NCI-H146 treated with DMSO at 0.1 percent for 48 hours (cell line): Measurements from ENCODE around the gene LMAN2.
"Not testable (repeated sequence)": the region's sequence is repeated elsewhere in the genome, so short reads cannot be mapped to it uniquely, and the experiment has no call there.

Source experiments
- DNase-seq: peaks from one replicate; lab custom pipeline; 2025; ENCODE audit not compliant: unreplicated experiment; lab: John Stamatoyannopoulos, UW

The LMAN2 gene

DNA sequence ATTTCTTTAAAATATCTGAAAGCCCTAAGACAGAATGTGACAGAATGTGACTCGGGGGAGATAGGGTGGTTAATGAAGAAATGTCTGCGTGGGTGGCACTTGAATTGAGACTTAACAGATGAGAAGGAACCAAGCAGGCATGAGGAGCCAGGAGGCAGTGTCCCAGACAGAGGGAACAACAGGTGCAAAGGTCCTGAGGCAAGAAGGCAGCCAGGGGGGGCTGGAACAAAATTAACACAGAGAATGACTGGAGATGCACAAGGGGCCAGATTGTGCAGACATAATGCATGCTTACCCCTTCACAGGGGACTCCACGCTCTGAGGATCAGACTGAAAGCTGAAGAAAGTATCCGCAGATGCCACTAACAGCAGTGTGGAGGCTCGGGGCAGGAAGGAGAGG, 1.7 kb downstream of the LMAN2 start:
- DNase-seq = no peak

DNA sequence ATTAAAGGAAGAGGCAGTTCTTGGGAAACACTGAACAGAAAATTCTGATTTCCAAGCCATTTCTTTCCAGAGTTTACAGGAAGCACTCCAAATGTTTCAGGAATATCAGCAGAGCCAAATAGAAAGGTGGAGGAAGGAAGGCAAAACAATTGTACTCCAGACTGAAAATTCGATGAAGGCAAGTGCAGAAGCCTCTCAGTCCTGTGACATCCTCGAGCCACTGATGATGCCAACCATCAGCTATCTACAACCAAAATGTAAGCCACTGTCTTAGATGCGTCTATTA, 2.2 kb downstream of the LMAN2 start:
- DNase-seq = no peak

DNA sequence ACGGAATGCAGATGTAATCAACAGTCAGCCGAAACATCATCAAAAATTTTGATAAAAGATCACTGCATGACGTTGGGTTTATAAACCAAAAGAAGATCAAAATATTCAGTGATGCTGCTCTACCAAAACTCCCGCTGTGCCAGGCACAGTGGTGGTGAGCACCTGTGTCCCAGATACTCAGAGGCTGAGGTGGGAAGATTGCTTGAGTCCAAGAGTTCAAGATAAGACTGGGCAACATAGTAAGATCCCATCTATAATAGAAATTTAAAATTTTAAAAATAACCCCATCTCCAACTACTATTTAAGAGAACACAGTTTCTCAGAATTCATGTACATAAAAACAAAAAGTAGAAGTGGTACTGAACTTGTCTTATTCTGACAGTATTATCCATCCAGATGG, 3.8 kb downstream of the LMAN2 start:
- DNase-seq = no peak

DNA sequence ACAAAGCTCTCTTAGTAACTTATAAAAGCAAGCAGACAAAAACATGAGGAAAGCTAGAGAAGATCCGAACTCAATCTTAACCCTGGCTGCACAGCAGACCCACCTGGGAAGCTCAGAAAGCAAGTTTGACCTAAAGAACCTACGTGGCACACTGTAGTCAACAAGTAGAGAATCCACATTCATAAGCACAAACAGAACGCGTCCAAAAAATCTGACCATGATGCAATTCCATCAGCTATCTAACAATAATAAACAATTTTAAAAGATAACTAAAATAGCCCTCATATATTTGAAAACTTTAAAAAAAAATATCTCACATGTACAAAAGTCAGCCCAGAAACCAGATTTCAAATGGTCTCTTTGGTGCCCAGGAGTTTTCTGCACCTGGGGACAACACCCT, 4.6 kb downstream of the LMAN2 start:
- DNase-seq = no peak

DNA sequence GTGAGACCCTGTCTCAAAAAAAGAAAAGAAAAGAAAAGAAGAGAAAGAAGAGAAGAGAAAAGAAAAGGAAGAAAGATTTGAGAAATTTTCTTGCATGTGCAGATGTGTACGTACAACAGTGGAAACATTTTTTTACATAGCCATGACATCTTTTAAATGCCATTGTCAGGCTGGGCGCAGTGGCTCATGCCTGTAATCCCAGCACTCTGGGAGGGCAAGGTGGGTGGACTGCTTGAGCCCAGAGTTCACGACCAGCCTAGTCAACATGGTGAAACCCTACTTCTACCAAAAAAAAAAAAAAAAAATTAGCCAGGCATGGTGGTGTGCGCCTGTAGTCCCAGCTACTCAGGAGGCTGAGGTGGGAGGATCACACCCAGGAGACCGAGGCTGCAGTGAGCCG, 6.6 kb downstream of the LMAN2 start:
- DNase-seq = no peak

DNA sequence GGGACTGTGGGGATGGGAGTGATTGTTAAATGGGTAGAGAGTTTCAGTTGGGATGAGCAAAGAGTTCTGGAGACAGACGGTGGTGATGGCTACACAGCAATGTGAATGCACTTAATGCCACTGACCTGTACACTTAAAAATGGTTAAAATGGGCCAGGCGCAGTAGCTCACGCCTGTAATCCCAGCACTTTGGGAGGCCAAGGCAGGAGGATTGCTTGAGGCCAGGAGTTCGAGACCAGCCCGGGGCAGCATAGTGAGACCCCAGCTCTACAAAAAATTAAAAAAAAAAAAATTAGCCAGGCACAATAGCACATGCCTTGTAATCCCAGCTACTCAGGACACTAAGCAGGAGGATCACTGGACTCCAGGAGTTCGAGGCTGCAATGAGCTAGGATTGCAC, 7.7 kb downstream of the LMAN2 start:
- DNase-seq = no peak

DNA sequence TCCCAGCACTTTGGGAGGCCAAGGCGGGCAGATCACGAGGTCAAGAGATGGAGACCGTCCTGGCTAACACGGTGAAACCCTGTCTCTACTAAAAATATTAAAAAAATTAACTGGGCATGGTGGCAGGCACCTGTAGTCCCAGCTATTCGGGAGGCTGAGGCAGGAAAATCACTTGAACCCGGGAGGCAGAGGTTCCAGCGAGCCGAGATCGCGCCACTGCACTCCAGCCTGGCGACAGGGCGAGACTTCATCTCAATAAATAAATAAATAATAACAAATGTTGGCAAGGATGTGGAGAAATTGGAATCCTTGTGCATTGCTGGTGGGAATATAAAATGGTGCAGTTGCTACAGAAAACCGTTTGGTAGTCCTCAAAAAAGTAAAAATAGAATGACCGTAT, 8.5 kb downstream of the LMAN2 start:
- not testable (repeated sequence) for DNase-seq

DNA sequence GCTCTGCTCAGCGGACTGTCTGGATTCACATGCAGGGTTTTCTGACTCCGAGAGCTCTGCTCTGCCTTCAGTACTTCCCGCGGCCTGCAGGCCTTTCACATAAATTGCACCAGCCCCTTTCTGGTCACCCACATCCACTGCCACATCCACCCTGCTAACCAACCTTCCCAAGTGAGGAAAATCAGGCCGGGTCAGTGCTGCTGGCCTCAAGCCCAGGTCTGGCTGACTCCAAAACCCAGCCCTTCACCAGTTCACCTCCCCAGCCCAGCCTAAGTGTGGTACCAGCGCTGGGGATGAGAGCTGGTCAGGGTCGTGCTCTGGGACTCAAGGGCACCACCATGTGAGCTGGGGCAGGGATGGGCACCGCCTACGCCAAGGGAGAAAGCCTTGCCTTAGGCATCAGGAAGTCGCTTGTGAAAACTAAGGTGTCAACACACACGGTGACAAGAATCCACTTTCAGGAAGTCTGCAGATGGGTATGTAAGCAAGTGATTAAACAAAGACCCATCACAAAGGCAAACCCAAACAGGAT, 12.3 kb downstream of the LMAN2 start:
- no peak for DNase-seq

DNA sequence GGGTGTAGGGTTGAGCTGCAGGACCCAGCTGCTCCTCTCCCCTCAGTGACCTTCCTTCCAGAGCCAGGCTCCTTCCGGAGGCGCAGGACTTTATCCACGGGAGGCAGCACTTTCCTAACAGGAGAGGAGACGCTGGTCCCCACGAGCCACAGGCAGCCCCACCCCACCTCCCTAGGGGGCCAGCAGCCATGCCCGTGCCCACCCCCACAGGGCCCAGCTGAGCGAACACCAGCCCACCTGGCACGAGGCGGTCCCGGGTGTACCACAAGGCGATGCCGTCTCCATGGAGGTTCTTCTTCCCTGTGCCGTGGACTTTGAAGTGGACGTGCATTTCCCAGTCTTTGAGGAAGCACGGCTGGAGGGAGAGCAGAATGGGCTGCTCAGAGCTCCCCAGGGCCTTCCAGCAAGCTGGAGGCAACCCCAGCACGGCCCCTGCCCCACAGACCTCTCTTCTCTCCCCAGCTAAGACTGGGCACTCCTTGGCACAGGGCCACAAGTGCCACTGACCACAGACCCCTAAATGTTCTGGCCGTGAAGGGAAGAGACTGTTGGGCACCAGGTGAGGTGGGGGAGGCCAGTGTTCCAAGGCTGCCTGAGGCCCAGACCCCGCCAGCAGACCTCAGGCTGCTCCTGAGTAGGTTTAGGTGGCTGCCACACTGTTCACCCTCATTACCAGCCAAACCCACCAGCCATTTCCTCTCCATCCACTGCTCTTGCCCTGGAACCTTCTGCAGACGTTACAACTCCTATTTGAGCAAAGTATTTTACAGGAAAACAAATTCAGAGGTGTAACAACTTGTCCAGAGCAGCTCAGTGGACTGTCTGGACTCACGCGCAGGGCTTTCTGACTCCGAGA, 13.0 kb downstream of the LMAN2 start:
- no peak for DNase-seq

DNA sequence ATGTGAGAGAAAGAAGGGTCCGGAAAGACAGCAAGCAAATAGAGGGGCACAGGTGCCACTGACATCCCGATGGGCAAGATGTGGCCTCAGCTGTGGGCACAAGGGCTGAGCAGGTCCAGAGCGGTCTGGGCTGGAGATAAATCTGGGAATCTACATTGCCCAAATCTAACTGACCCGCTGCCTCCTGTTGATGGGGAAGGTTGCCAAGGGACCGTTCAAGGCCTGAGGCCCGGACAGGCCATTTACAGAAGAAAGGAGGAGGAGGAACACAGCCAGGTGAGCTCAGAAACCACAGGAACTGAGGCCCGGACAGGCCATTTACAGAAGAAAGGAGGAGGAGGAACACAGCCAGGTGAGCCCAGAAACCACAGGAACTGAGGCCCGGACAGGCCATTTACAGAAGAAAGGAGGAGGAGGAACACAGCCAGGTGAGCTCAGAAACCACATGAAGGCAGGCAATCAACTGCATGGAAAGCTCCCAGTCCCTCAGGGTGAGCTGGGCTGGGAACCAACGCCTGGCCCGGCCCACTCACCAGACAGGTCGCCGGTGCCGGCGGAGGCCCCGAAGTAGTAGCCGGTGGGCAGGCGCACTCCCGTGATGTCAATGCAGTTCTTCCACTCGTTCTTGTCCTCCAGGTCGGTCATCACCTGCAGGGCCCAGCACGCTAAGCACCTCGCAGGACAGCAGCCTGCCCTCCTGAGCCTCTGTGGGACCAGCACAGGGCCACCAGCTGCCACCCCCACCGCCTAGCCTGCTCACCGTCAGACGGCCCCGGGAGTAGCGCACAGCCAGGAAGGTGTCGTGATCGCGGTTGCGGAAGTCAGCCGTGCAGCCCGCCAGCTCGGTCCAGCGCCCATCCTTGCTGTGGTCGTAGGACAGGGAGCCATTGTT, 14.6 kb downstream of the LMAN2 start:
- no peak for DNase-seq

DNA sequence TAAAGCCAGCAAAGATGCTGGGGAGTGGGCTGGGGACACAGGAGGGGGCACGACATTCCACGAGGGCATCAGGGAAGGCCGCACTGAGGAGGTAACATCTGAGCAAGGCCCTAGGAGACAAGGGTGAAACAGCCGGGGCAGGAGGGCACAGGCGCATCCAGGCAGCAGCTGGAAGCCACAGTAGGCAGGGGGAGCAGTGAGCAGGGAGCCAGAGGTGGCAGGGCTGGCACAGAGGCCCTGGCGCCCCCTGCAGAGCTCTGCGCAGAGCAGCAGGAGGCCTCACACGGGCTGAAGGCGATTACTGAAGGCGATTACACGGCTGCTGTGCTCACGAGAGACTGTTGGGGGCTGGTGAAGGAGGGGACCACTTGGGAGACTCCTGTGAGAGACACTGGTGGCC, 15.4 kb downstream of the LMAN2 start:
- no peak for DNase-seq

DNA sequence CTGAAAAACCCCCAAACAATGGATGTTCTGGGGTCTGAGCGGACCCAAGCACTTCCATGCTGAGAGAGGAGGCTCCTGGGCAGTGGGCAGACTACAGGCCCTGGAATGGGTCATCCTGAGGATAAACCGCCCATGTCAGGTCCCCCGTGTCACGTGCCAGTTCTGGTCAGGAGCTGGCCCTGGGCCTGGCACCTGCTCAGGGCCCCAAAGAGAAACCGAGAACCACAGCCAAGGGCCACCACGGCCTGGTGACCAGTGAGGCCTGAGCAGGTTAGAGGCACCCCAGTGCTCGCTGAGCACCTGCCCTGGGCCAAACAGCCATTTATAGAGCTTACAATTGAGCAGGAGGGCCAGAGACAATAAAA, 15.8 kb downstream of the LMAN2 start:
- no peak for DNase-seq

DNA sequence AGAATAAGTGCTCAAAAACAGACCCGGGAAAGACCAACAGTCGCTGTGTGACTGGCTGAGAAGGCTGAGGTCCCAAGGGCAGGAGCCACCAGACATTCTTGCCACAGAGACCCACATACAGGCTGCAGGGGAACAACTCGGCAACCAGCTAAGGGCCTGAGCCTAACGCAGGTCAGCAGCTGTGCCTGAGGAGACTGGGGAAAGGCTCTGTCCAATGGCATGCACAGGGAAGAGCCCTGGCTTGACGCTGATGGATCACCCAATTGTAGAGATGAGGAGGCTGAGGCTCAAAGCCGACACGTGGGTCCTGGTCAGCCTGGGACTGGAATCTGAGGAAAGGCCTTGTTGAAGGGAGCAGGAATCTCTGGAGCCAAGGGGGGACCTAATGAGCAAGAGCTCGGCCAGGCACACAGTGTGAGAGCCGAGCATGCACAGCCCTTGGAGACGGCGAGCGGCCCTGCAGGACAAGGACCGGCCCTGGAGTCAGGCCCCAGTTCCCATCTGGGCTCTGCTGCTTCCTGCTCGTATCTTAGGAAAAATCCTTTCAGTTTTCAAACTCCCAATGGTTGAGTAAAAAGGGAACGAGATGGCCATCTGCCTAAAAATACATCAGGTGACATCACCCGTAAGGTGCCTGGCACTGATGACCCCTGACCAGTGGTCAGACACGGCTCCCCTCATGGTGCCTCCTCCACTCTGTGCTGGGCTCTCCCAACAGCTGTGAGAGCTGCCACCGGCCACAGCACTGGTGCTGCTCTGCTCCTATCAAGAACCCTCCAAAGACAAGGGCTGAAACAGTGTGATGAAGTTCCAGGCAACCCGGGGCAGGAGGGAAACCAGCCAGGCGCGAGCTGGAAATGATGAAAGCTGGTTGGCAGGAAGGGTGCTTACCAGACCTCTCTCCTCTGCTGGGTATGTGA, 16.4 kb downstream of the LMAN2 start:
- no peak for DNase-seq

DNA sequence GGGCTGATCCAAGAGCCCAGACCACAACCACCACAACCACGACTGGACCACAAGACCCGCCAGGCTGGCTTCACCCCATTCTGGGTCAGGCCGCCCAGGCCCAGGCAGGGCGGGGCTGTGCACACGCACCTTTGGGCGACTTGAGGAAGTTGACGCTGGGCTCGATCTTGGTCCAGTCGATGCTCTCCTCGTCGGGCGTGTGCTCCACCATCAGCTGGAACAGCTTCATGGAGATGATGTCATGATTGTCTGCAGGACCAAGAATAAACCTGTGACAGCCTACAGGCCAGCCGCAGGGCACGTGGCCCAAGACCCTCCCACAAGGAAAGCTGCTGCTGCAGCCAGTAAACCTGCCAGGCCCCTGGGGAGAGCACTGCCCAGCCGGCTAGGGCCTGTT, 17.3 kb downstream of the LMAN2 start:
- DNase-seq = no peak

DNA sequence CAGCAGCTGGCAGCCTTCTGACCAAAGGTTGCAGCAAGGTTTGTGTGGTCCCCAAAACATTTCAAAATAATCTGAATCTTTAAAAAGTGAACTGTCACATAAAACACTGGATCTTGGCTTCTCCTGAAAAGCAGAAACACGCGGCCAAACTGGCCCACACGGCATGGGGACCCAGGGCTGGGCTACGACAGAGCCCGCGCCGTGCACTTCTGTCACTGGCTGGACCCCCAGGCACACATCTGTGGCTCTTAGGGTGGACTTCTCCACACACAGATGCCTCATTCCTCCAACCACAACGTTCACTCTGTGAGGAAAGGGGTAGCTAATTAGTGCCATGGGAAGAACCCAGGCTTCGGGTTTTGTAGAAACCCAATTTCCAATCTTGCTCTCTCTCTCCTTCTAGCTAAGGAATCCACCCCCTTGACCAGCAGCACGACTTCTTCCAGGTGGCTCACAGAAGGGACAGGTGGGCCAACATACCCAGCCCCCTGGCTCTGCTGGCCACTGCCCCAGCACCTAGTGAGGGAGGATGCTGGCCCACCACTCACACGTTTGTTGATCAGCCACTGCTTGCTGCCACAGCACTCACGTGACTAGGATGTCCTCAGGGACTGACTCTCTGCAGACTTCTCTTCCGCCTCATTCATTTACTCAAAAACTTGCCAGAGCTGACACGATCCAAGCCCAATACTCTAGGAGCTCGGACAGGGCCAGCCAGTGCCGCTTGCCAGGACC, 17.9 kb downstream of the LMAN2 start:
- DNase-seq = no peak

DNA sequence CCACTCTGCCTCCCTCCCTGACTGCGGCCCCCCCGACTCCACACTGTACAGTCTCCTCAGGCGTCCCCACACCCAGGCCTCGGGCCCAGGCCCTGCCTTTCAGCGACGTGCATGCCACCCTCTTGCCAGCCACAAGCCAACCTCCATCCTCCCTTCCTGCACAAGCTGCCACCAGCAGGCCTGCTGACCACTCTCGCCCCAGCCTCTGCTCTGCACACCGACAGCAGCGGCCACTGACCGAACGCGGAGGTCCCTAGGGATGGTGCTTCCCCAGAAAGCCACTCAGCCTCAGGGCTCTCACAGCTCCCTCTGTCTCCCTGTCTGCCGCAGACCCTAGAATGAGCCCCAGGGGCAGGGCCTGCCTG, 18.6 kb downstream of the LMAN2 start:
- DNase-seq = no peak

DNA sequence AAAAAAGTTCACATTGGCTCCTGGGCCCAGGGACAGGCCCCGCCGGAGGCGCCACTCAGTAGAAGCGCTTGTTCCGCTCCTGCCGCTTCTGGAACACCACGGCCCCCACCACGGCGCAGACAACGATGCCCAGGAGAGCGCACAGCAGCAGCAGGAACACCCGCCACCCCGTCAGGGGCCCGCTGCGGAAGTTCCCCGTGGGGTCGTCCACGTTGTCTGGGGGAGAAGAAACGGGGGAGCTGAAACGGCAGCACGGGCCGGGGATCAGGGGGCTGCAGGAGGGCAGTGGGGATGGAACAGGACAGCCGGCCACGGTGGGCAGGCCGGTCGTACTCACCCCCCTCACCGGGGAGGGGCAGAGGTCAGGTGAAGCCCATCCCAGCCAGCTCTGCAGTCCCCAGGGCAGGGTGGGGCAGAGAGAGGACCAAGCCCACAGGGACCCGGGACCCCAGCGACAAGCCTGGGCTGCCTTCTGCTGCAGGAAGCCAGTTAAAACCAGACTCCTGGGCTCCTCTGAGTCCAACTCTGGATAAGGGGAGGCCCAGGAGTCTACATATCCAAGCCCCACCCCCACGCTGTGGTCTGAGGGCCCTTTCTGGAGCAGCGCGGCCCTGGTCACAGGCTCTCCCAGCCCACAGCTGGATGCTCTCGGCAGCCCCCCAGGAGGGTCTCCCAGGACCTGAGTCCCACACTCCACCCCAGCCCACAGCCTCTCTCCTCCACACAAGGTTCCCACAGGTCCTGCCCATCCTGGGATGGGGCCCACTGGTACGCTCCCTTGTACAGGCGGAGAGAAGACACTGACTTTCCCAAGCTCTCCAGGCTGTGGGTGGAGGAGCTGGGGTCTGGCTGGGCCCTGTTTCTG, 19.2 kb downstream of the LMAN2 start:
- no peak for DNase-seq

DNA sequence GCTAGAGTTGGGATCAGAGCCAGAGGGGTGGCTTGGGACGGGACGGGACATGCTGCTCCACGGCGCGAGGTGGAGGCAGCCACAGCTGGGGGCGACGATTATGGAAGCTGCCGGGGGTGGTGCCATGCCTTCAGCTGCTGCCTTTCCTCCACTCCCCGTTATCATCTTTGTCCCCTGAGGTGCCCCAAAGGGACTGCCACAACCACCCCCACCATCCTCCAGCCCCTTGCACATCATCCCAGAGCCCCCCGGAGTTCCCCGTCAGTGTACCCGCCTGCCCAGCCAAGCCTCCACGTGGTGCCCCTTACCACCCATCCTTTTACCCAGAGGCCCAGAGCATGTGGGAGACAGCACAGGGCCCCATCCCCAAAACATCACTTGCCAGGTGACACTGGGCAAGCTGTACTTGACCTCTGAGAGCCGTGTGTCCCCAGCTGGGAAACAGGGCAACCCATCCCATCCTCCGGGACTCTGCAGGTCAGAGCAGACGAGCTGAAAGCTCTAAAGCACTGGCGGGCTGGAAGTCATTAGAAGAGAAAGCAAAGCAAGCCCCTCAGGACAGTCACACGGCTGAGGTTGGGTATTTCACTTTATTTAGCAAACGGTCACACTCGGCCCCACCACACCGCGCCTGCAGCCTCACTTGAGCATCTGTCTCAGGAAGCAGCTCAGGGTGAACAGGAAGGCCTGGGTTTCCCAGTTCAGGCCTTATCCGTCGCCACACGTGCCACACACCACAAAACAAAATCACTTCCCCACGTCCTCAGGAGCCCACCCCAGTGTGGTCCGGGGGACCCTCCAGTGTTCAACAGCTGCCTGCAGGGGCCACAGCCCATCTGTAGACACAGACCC, 20.3 kb downstream of the LMAN2 start:
- no peak for DNase-seq

DNA sequence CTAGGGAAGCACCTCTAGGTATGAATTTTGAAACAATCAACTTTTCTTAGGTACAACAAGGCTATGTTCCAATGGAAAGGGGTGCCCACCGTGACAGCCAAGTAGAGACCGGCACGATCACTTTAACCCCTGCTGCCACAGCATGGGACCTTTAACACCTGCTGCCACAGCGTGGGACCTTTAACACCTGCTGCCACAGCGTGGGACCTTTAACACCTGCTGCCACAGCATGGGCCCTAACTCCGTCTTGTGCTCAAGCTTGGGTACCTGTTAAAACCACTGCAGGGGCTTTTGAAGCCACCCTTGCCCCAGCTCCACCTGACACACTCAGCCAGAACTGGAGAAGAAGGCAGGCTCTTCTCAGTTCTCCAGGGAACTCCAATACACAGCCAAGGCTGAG, 21.6 kb downstream of the LMAN2 start:
- DNase-seq = no peak
